GM19238 (cell line): ENCODE data around the gene SLCO4A1.

ENCODE experiments used
- DNase-seq: peaks from one replicate; pipeline ENCODE4 v3.0.0; 2011; ENCODE audit warnings: low spot score; ENCODE audit not compliant: insufficient read length

SLCO4A1 gene

GRCh38 chr20:62637110-62637509 is 5.2 kb upstream of the SLCO4A1 start:
- no peak for DNase-seq

GRCh38 chr20:62637521-62638054 is 4.7 kb upstream of the SLCO4A1 start:
- DNase-seq: no peak

GRCh38 chr20:62638055-62638570 is 4.2 kb upstream of the SLCO4A1 start:
- DNase-seq: no peak

- DNase-seq: no peak
Measured at GRCh38 chr20:62638679-62639406, 3.5 kb upstream of the SLCO4A1 start.

GRCh38 chr20:62639765-62640164 is 2.5 kb upstream of the SLCO4A1 start:
- DNase-seq: no peak

GRCh38 chr20:62640870-62641269 is 1.4 kb upstream of the SLCO4A1 start:
- DNase-seq: no peak

- DNase-seq: no peak
Measured at GRCh38 chr20:62641321-62642050, 817 bp upstream of the SLCO4A1 start.

- DNase-seq: peak; percentile 54
Measured at GRCh38 chr20:62642666-62643520, 590 bp downstream of the SLCO4A1 start.

GRCh38 chr20:62643521-62644043 is 1.3 kb downstream of the SLCO4A1 start:
- DNase-seq: no peak

GRCh38 chr20:62644044-62644795 is 1.9 kb downstream of the SLCO4A1 start:
- no peak for DNase-seq

- no peak for DNase-seq
Measured at GRCh38 chr20:62644802-62645496, 2.6 kb downstream of the SLCO4A1 start.

GRCh38 chr20:62645613-62646012 is 3.3 kb downstream of the SLCO4A1 start:
- no peak for DNase-seq

GRCh38 chr20:62646851-62647520 is 4.7 kb downstream of the SLCO4A1 start:
- no peak for DNase-seq

GRCh38 chr20:62647521-62648317 is 5.4 kb downstream of the SLCO4A1 start:
- no peak for DNase-seq

- no peak for DNase-seq
Measured at GRCh38 chr20:62648318-62648995, 6.2 kb downstream of the SLCO4A1 start.

- no peak for DNase-seq
Measured at GRCh38 chr20:62649140-62649539, 6.8 kb downstream of the SLCO4A1 start.

GRCh38 chr20:62650551-62651284 is 8.4 kb downstream of the SLCO4A1 start:
- no peak for DNase-seq
